Middle frontal gyrus (tissue), 1 donor: Measurements from ENCODE around the gene POLR3B.
"Not testable (repeated sequence)": the region's sequence is repeated elsewhere in the genome, so short reads cannot be mapped to it uniquely, and the experiment has no call there.

Source experiments
- DNase-seq: peaks from one replicate; pipeline ENCODE4 v3.0.0-alpha.2; 2015; ENCODE audit warnings: low spot score; ENCODE audit errors: extremely low spot score

The POLR3B gene

GRCh38 chr12:106342397-106343213 lies 14.9 kb upstream of the POLR3B start:
- DNase-seq, result no peak

GRCh38 chr12:106343214-106343528 lies 14.4 kb upstream of the POLR3B start:
- DNase-seq, result no peak

- DNase-seq, result no peak
These were observed 13.4 kb upstream of the POLR3B start for GRCh38 chr12:106344131-106344530.

- no peak for DNase-seq
These were observed 11.8 kb upstream of the POLR3B start for GRCh38 chr12:106345746-106346145.

GRCh38 chr12:106348411-106348810 lies 9.1 kb upstream of the POLR3B start:
- DNase-seq, result no peak

GRCh38 chr12:106353175-106353574 lies 4.4 kb upstream of the POLR3B start:
- no peak for DNase-seq

- no peak for DNase-seq
These were observed 1.1 kb downstream of the POLR3B start for GRCh38 chr12:106358396-106359241.

GRCh38 chr12:106359646-106360399 lies 2.3 kb downstream of the POLR3B start:
- DNase-seq, result no peak

GRCh38 chr12:106360400-106360994 lies 2.9 kb downstream of the POLR3B start:
- no peak for DNase-seq

- DNase-seq, result no peak
These were observed 5.4 kb downstream of the POLR3B start for GRCh38 chr12:106362971-106363370.

GRCh38 chr12:106364261-106364660 lies 6.7 kb downstream of the POLR3B start:
- DNase-seq, result no peak

- DNase-seq, result no peak
These were observed 12.2 kb downstream of the POLR3B start for GRCh38 chr12:106369624-106370346.

GRCh38 chr12:106378788-106379187 lies 21.2 kb downstream of the POLR3B start:
- DNase-seq, result no peak

- no peak for DNase-seq
These were observed 23.4 kb downstream of the POLR3B start for GRCh38 chr12:106380954-106381353.

GRCh38 chr12:106381866-106382265 lies 24.3 kb downstream of the POLR3B start:
- DNase-seq, result not testable (repeated sequence)

GRCh38 chr12:106386813-106387535 lies 29.4 kb downstream of the POLR3B start:
- DNase-seq, result no peak

- DNase-seq, result no peak
These were observed 30.4 kb downstream of the POLR3B start for GRCh38 chr12:106387848-106388377.

- no peak for DNase-seq
These were observed 31.6 kb downstream of the POLR3B start for GRCh38 chr12:106389151-106389550.

GRCh38 chr12:106392759-106393158 lies 35.2 kb downstream of the POLR3B start:
- DNase-seq, result no peak

GRCh38 chr12:106409878-106410277 lies 52.3 kb downstream of the POLR3B start:
- no peak for DNase-seq
